GM13976 (cell line): ENCODE results near the gene PLA2G4D.

Source experiments
- DNase-seq: peaks from one replicate; pipeline ENCODE4 v3.0.0; 2012; ENCODE audit warnings: low spot score
- CTCF ChIP-seq: IDR thresholded peaks from 2 replicates; pipeline ENCODE4 v1.5.1; 2012; ENCODE audit warnings: borderline replicate concordance, mild to moderate bottlenecking; ENCODE audit not compliant: insufficient read depth; ENCODE audit errors: extremely low read depth, missing control alignments, control extremely low read depth
- in situ Hi-C: fragments of 300-500 bp; cut with MboI; formaldehyde crosslinking; loops from one replicate; pipeline ENCODE4 v1.12.0; 2022; ENCODE audit warnings: low sequenced_read_pairs, mixed read lengths, inconsistent platforms; ENCODE audit not compliant: unreplicated experiment

The PLA2G4D gene

GRCh38 chr15:42060477-42060763 lies 33.9 kb downstream of the PLA2G4D start:
- in situ Hi-C loops, result loop anchor here (5.0 kb wide), 1 partner anchor 68 kb away; no protein-coding TSS in a partner anchor
- no peak for TF ChIP-seq CTCF
- DNase-seq, result no peak

GRCh38 chr15:42059661-42060476 lies 34.5 kb downstream of the PLA2G4D start:
- peak; percentile 81 for TF ChIP-seq CTCF
- DNase-seq, result peak; percentile 74
- in situ Hi-C loops, result loop anchor here (5.0 kb wide), 1 partner anchor 68 kb away; no protein-coding TSS in a partner anchor

- no peak for TF ChIP-seq CTCF
- in situ Hi-C loops, result no loop called here
- DNase-seq, result no peak
Measured at GRCh38 chr15:42058791-42059190, 35.6 kb downstream of the PLA2G4D start.

- in situ Hi-C loops, result no loop called here
- no peak for DNase-seq
- no peak for TF ChIP-seq CTCF
Measured at GRCh38 chr15:42057799-42058646, 36.3 kb downstream of the PLA2G4D start.

- in situ Hi-C loops, result no loop called here
- peak; percentile 64 for TF ChIP-seq CTCF
- DNase-seq, result peak; percentile 86
Measured at GRCh38 chr15:42056934-42057798, 37.2 kb downstream of the PLA2G4D start.

- in situ Hi-C loops, result no loop called here
- TF ChIP-seq CTCF, result no peak
- DNase-seq, result no peak
Measured at GRCh38 chr15:42053914-42054313, 40.4 kb downstream of the PLA2G4D start.
